Activated CD8-positive, alpha-beta T cell treated with anti-CD3 and anti-CD28 coated beads for 36 hours (primary cell): ENCODE data around the gene EPDR1. TPM values are rescaled to one million over a fixed set of nuclear protein-coding genes. Genes with fewer than 3 reads are reported as not detected.
A peak's percentile ranks its signal among the peaks of the same experiment; 100 is the strongest.

ENCODE experiments used
- ATAC-seq: fragments of 200-7000 bp; cut with Tn5 transposase; one replicate; pipeline ENCODE4 v1.10.0; 2021; ENCODE audit warnings: mild to moderate bottlenecking, moderate library complexity
- CTCF ChIA-PET: fragments of 350-600 bp; sonication (Branson Sonifier 250); formaldehyde crosslinking; loops from one replicate; lab custom pipeline; 2021; ENCODE audit warnings: antibody characterized with exemption; lab: Charles Lee
- POLR2A ChIA-PET: fragments of 350-600 bp; sonication (Branson Sonifier 250); formaldehyde crosslinking; loops from one replicate; lab custom pipeline; 2021; ENCODE audit warnings: antibody characterized with exemption; lab: Charles Lee
- DNase-seq: peaks from one replicate; pipeline ENCODE4 v3.0.0-alpha.2; 2020
- H3K27ac Mint-ChIP-seq: one replicate; pipeline ENCODE4 v1.8.0; 2021; ENCODE audit warnings: mild to moderate bottlenecking, mixed read lengths
- H3K27me3 Mint-ChIP-seq: one replicate; pipeline ENCODE4 v1.8.0; 2021; ENCODE audit warnings: mixed read lengths
- H3K36me3 Mint-ChIP-seq: one replicate; pipeline ENCODE4 v1.8.0; 2021; ENCODE audit warnings: low read depth, mixed read lengths
- H3K4me1 Mint-ChIP-seq: one replicate; pipeline ENCODE4 v1.8.0; 2021; ENCODE audit warnings: low read depth, mixed read lengths
- H3K4me3 Mint-ChIP-seq: one replicate; pipeline ENCODE4 v1.8.0; 2021; ENCODE audit warnings: mild to moderate bottlenecking, moderate library complexity, mixed read lengths
- H3K9me3 Mint-ChIP-seq: one replicate; pipeline ENCODE4 v1.8.0; 2021; ENCODE audit warnings: mixed read lengths
- CTCF ChIP-seq: fragments of 200-600 bp; IDR thresholded peaks from one replicate; pipeline ENCODE4 v1.8.0; 2022; ENCODE audit warnings: antibody characterized with exemption, mild to moderate bottlenecking
- intact Hi-C: fragments of 100-400 bp; cut with micrococcal nuclease; formaldehyde crosslinking; loops from one replicate; pipeline ENCODE4 v1.10.0; 2022
- total RNA-seq, 2 experiments: library from RNA; stranded (reverse); gene quantifications; one replicate each; pipeline ENCODE4 v1.2.3, GENCODE V29; 2021

The EPDR1 gene
- total RNA-seq, 2 experiments from 2014 or later: 3.4 to 4.7 TPM

GRCh38 chr7:37971491-37971890 lies 51.1 kb downstream of the EPDR1 start:
- no peak for TF ChIP-seq CTCF
- intact Hi-C loops: no loop called here
- ChIA-PET POLR2A (no interaction called here), CTCF (no interaction called here)
- Mint-ChIP-seq H3K27me3 (peaks cover 6% of the 10 kb centered on the region), H3K36me3 (no peaks in the 10 kb centered on the region), H3K9me3 (no peaks in the 10 kb centered on the region), H3K4me1 (peaks cover 6% of the 10 kb centered on the region), H3K27ac (no peak overlapping the region), H3K4me3 (no peak overlapping the region)
- ATAC-seq (no peak), DNase-seq (no peak)

GRCh38 chr7:37973915-37974314 lies 53.5 kb downstream of the EPDR1 start:
- peak; percentile 66 for ATAC-seq
- H3K9me3 Mint-ChIP-seq: no peaks in the 10 kb centered on the region
- CTCF ChIA-PET: no interaction called here
- DNase-seq: no peak
- POLR2A ChIA-PET: no interaction called here
- H3K4me1 Mint-ChIP-seq: peaks cover 6% of the 10 kb centered on the region
- no peaks in the 10 kb centered on the region for H3K36me3 Mint-ChIP-seq
- intact Hi-C loops: no loop called here
- H3K27me3 Mint-ChIP-seq: peaks cover 6% of the 10 kb centered on the region
- no peak overlapping the region for H3K4me3 Mint-ChIP-seq
- no peak overlapping the region for H3K27ac Mint-ChIP-seq
- no peak for TF ChIP-seq CTCF

GRCh38 chr7:37974711-37975110 lies 54.3 kb downstream of the EPDR1 start:
- CTCF ChIA-PET: no interaction called here
- intact Hi-C loops: no loop called here
- no peak for TF ChIP-seq CTCF
- Mint-ChIP-seq H3K4me3 (no peak overlapping the region), H3K27ac (no peak overlapping the region), H3K27me3 (peaks cover 6% of the 10 kb centered on the region), H3K36me3 (no peaks in the 10 kb centered on the region), H3K4me1 (peaks cover 6% of the 10 kb centered on the region), H3K9me3 (no peaks in the 10 kb centered on the region)
- POLR2A ChIA-PET: no interaction called here
- no peak for ATAC-seq
- no peak for DNase-seq

GRCh38 chr7:37977243-37977642 lies 56.8 kb downstream of the EPDR1 start:
- Mint-ChIP-seq H3K36me3 (no peaks in the 10 kb centered on the region), H3K27me3 (peaks cover 10% of the 10 kb centered on the region), H3K9me3 (no peaks in the 10 kb centered on the region), H3K4me3 (no peak overlapping the region), H3K27ac (no peak overlapping the region), H3K4me1 (peaks cover 6% of the 10 kb centered on the region)
- intact Hi-C loops: no loop called here
- no peak for TF ChIP-seq CTCF
- ChIA-PET CTCF (no interaction called here), POLR2A (no interaction called here)
- ATAC-seq (no peak), DNase-seq (no peak)

GRCh38 chr7:37981664-37982063 lies 61.2 kb downstream of the EPDR1 start:
- H3K36me3 Mint-ChIP-seq: no peaks in the 10 kb centered on the region
- intact Hi-C loops: no loop called here
- ChIA-PET CTCF (no interaction called here), POLR2A (no interaction called here)
- no peak overlapping the region for H3K4me3 Mint-ChIP-seq
- DNase-seq (no peak), ATAC-seq (no peak)
- no peaks in the 10 kb centered on the region for H3K9me3 Mint-ChIP-seq
- no peaks in the 10 kb centered on the region for H3K4me1 Mint-ChIP-seq
- no peak for TF ChIP-seq CTCF
- no peak overlapping the region for H3K27ac Mint-ChIP-seq
- H3K27me3 Mint-ChIP-seq: peaks cover 4% of the 10 kb centered on the region
